NT2/D1 (cell line): Measurements from ENCODE around the gene MCEE.

Source experiments
- SUZ12 ChIP-seq: IDR thresholded peaks from 2 replicates; pipeline ENCODE4 v1.6.1; 2011; ENCODE audit not compliant: insufficient read length, insufficient read depth; ENCODE audit errors: extremely low read depth
- YY1 ChIP-seq: IDR thresholded peaks from 2 replicates; pipeline ENCODE4 v1.6.1; 2011; ENCODE audit not compliant: insufficient read length, insufficient read depth
- ZNF274 ChIP-seq: IDR thresholded peaks from 2 replicates; pipeline ENCODE4 v1.6.1; 2011; ENCODE audit warnings: mild to moderate bottlenecking, low read depth, low read length

- no peak for TF ChIP-seq YY1
- no peak for TF ChIP-seq ZNF274
- TF ChIP-seq SUZ12 = no peak
These were observed 59.5 kb downstream of the MCEE start for GRCh38 chr2:71070294-71071093.
